Endothelial cell of umbilical vein (primary cell): ENCODE measurements around the gene FBXO3.
"Not testable (repeated sequence)": the region's sequence is repeated elsewhere in the genome, so short reads cannot be mapped to it uniquely, and the experiment has no call there.

Experiments
- CTCF ChIP-seq, 2 donors: IDR thresholded peaks; 1 replicate in 1 of 2; 2 replicates in 1 of 2; pipeline ENCODE4 v1.5.1; 2011; ENCODE audit warnings: low read length in 2 of 2, mild to moderate bottlenecking in 2 of 2, moderate library complexity in 2 of 2, control low read depth in 1 of 2, inconsistent platforms in 1 of 2, low read depth in 1 of 2; ENCODE audit not compliant: insufficient read depth in 1 of 2; ENCODE audit errors: extremely low read depth in 1 of 2
- EZH2 ChIP-seq: IDR thresholded peaks from 2 replicates; pipeline ENCODE4 v1.6.1; 2012; ENCODE audit warnings: borderline replicate concordance, low read depth, mild to moderate bottlenecking, moderate library complexity, low read length, inconsistent platforms; ENCODE audit not compliant: severe bottlenecking
- FOS ChIP-seq: IDR thresholded peaks from 2 replicates; pipeline ENCODE4 v1.6.1; 2011; ENCODE audit warnings: mild to moderate bottlenecking, low read length, moderate library complexity, borderline replicate concordance; ENCODE audit not compliant: insufficient read depth
- GATA2 ChIP-seq: IDR thresholded peaks from 2 replicates; pipeline ENCODE4 v1.7.0; 2011; ENCODE audit warnings: low read depth, mild to moderate bottlenecking, moderate library complexity, mixed read lengths, low read length; ENCODE audit not compliant: insufficient read length, insufficient read depth
- JUN ChIP-seq: IDR thresholded peaks from 2 replicates; pipeline ENCODE4 v1.6.1; 2011; ENCODE audit warnings: borderline replicate concordance, low read depth; ENCODE audit not compliant: insufficient read length, insufficient read depth
- POLR2A ChIP-seq: IDR thresholded peaks from 2 replicates; pipeline ENCODE4 v1.6.1; 2012; ENCODE audit warnings: low read depth, mild to moderate bottlenecking, control low read depth, low read length
- POLR2AphosphoS5 ChIP-seq: IDR thresholded peaks from 2 replicates; pipeline ENCODE4 v1.6.1; 2012; ENCODE audit warnings: low read depth, mild to moderate bottlenecking, control low read depth, low read length, moderate library complexity; ENCODE audit not compliant: insufficient read depth
- TF ChIP-seq, protein P1 (sequence below): IDR thresholded peaks from 2 replicates; pipeline ENCODE4 v1.6.1; 2011; ENCODE audit not compliant: insufficient read depth, insufficient read length

- not testable (repeated sequence) for TF ChIP-seq POLR2A; CTCF (IDR thresholded peaks at IDR 0.05; ENCODE audit: extremely low read depth in 1 of 2, insufficient read depth in 1 of 2, low read depth in 1 of 2, low read length in 2 of 2); FOS; JUN; GATA2; POLR2AphosphoS5; EZH2
- TF ChIP-seq, protein P1, sequence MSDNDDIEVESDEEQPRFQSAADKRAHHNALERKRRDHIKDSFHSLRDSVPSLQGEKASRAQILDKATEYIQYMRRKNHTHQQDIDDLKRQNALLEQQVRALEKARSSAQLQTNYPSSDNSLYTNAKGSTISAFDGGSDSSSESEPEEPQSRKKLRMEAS, result not testable (repeated sequence)
Observed at GRCh38 chr11:33727539-33727938, 46.8 kb downstream of the FBXO3 start.
